Body of pancreas (tissue), 4 donors: ENCODE data around the gene LMX1A.

Source experiments
- CTCF ChIP-seq, 7 experiments: fragments of 450-650 bp in 4 of 7; fragments of 200-600 bp in 3 of 7; sonication (generic) in 3 of 7; IDR thresholded peaks; one replicate each; pipeline ENCODE4 v1.5.1; 2016 to 2019; ENCODE audit warnings: antibody characterized with exemption in 7 of 7
- POLR2A ChIP-seq, 3 donors: fragments of 450-650 bp; IDR thresholded peaks; one replicate each; pipeline ENCODE4 v1.6.1; 2016; ENCODE audit warnings: antibody characterized with exemption in 3 of 3, mild to moderate bottlenecking in 2 of 3

DNA sequence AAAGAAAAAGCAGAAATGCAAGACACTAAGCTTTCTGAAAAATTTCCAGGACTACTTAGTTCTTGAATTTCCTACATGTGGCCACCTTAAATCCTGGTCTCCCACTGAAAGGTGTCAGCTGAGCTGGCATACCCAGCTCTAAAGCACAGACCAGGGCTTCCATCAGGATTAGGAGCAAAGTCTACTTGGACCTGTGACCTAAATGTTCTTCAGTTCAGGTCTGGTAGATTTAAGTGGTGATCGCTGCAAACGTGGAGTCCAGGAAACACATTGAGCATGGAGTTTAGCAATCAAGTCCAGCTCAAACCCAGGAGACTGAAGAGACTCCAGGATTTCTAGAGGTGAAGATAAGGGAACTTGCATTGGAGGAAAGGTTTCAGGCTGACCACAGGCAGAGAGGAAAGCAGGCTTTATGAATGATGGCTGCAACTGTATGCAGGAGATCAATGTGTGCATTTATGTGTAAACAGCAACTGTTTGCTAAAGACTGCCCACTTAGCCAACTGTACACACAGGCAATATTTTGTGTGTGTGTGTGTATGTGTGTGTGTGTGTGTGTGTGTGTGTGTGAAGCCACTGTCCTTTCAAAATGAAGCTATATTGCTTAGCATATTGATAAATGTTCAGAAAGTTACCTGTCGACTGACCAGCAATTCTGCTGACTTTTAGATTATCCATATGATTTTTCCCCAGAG is 75.2 kb downstream of the LMX1A start:
- no peak for TF ChIP-seq CTCF (IDR thresholded peaks at IDR 0.05)
- TF ChIP-seq POLR2A (IDR thresholded peaks at IDR 0.05), result no peak
